AML-193 (cell line): ENCODE results near the gene IL4R.

Source experiments
- DNase-seq, 2 experiments: peaks; one replicate each; lab custom pipeline; 2025; lab: John Stamatoyannopoulos, UW

The IL4R gene

GRCh38 chr16:27330542-27330941 is 16.8 kb downstream of the IL4R start:
- DNase-seq: no peak

- no peak for DNase-seq
Observed at GRCh38 chr16:27332105-27332504, 18.3 kb downstream of the IL4R start.

DNA sequence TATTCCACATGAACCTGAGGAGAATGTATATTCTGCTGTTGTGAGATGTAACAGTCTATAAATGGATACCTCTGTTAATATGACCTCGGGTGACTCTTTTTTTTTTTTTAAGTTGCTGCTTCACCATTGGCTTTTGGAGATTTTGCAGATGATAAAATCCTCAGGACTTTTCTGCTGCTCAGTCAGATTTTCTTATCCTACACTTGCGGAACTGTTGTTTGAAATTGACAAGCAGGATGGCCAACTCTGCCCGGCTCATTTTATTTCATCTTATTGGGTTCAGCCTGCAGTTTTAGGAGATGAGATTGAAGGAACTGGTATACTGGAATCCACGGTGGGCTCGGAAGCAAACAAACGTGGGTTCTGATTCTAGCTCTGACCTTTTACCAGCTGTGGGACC is 19.3 kb downstream of the IL4R start:
- no peak for DNase-seq

- no peak for DNase-seq
Observed at GRCh38 chr16:27333549-27333948, 19.8 kb downstream of the IL4R start.

- DNase-seq: no peak
Observed at GRCh38 chr16:27334192-27334764, 20.5 kb downstream of the IL4R start.

- no peak for DNase-seq
Observed at GRCh38 chr16:27334838-27335237, 21.1 kb downstream of the IL4R start.

GRCh38 chr16:27335349-27336053 is 21.7 kb downstream of the IL4R start:
- no peak for DNase-seq

GRCh38 chr16:27337024-27337423 is 23.2 kb downstream of the IL4R start:
- no peak for DNase-seq

DNA sequence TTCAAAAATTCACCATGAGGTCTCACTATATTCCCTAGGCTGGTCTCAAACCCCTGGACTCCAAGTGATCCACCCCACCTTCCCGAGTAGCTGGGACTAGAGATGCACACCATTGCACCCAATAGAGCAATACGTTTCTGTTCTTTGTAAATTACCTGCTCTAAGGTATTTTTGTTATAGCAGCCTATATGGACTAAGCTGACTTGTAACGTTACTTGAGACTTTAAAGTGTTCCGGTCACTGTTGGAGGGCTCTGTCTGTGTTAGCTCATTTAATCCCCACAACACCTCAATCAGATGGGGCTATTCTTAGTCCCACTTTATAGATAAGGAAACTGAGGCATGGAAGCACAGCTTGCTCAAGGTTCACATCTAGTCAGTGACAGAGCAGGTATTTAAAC is 25.4 kb downstream of the IL4R start:
- DNase-seq: no peak

DNA sequence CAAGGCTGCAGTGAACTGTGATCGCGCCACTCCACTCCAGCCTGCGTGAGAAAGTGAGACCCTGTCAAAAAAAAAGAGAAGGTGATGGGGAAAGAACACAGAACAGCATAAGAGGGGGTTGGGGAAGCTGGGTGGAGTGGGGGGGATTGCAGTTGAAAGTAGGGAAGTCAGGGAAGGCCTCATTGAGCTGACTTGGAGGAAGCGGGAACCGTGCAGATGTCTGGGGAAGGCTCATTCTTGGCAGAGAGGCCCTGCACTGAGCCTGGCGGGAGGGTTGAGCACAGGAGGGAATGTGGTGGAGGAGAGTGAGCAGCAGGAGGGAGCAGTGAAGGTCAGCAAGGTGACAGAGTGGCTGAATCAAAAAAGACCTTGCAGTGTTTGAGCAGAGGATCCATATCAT is 26.9 kb downstream of the IL4R start:
- DNase-seq: no peak

DNA sequence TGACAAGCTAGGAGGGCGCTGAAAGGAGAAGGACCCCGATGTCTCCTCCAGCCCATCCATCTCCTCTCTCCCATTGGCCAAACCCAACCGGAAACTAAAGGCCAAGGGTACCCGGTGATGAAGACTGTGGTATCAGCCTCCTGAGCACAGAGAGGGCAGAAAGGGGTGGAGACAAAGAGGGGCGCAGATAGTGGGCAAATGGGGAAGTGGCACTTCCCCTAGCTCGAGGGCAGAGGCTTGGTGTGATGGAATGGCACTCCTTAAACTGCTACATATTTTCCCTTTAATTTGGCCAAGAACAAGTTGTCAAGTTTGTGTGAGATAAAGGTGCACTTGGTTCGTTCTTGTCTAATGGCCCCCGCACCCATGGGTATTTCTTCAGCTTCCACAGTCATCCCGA is 27.8 kb downstream of the IL4R start:
- DNase-seq: peak in 1 of 2 experiments; percentile 1

DNA sequence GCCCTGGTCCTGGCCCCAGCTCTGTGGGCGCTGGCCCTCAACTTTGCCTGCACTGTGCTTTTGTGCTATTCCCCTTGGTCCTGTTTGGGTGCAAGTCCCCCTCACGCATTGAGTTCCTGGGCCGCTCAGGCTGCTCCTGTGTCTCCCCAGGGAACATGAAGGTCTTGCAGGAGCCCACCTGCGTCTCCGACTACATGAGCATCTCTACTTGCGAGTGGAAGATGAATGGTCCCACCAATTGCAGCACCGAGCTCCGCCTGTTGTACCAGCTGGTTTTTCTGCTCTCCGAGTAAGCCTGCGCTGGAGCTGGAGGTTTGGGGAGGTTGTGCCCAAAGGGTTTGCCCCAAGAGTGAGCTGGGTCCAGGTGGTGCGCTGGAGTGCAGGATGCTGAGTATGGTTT is 28.2 kb downstream of the IL4R start:
- no peak for DNase-seq

DNA sequence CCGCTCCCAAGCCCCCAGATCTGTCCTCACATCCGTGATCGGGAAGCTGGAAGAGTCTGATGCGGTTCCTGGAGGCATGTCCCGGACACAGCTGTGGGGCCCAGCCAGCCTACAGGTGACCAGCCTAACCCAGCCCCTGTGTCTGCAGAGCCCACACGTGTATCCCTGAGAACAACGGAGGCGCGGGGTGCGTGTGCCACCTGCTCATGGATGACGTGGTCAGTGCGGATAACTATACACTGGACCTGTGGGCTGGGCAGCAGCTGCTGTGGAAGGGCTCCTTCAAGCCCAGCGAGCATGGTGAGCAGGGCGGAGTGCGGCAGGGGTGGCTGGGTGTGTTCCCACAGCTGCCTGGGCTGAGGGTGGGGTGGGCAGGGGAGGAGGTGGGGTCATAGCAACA is 30.9 kb downstream of the IL4R start:
- no peak for DNase-seq

DNA sequence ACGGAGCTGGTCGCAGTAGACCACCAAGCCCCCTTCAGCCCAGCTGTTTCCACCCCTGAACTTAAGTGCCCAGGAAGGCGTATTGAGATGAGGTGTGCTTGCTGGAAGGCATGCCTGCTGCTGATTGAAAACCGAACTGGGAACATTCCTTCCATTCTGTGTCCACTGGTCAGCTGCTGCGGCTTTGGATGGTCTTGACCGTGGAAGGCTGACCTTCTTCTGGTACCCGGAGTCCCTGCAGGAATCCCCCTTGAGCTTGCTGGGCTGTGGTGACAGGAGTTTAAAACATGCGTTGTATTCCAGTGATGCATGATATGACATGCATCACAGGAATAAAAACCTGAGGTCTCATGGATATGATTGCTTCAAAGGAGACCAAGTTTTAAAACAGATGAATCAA is 31.4 kb downstream of the IL4R start:
- DNase-seq: no peak

DNA sequence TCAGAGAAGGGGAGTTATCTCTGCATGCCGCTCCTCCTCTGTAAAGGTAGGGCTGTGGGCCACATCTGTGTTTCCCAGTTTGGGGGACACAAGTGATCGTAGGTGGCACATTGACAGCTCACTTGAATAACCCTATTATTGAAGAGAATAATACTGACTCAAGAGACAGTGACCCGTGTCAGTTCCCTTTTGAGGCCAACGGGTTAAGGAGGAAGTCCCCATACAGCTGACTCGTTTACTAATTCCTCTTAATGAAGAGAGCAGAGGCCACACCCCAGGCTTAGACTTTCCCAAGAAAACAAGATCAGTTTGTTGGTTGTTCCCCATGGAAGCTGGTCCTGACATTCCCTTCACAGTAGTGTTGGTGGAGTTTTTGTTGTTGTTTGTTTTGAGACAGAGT is 33.0 kb downstream of the IL4R start:
- peak; percentile 29 to 46 for DNase-seq

DNA sequence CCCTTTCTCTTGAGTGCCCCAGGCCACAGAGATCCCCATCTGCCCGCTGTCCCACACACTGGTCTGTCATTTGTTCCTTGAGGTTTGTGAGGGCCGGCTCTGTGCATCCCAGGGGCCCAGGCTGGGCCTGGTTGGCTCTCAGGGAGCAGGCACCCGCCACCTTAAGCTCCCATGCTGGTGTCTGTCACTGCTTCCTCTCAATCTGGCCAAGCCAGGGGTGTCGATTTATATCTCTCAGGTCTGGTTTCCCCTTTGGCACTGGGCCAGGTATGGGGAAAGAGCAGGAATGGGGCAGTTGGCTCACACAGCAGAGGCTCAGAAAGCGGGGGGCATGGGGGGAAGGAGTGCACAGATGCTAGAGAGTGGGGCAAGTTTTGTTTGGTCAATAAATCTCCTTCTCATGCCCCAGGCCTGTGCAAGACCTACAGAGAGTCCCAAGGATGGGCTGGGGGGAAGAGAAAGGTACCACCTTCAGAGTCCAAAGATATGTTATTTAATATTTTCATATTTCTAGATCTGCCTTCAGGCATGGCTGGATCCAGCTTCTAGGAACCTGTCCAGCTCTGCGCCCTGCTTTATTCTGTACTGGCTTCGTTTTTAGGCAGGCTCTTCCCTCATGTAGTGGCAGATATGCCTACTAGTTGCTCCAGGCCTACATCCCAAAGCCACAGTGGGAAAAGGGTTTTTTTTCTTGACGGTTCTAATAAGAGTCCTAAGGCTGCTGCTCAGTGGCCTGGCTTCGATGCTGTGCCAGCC is 34.3 kb downstream of the IL4R start:
- no peak for DNase-seq

GRCh38 chr16:27349276-27349675 is 35.5 kb downstream of the IL4R start:
- DNase-seq: no peak

DNA sequence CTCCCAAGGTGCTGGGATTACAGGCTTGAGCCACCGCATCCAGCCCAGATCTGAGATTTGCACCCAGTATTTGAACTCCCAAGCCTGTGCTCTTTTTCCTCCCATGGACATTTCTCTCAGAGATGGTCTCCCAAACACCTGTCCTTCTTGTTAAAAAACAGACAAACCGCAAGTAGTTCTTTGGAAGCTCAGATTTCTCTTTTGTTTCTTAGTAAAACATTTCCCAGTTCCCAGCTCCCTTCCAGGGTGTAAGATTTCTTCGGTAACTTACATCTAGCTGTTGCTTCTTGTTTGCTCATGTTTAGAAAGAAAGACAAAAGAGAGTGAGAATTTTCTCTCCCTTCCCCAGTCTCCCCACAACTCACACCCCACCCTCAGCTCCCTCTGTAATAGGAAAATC is 36.2 kb downstream of the IL4R start:
- no peak for DNase-seq

GRCh38 chr16:27351989-27352388 is 38.2 kb downstream of the IL4R start:
- DNase-seq: no peak

GRCh38 chr16:27353853-27354252 is 40.1 kb downstream of the IL4R start:
- no peak for DNase-seq

GRCh38 chr16:27355610-27356009 is 41.8 kb downstream of the IL4R start:
- DNase-seq: peak; percentile 32 to 35

DNA sequence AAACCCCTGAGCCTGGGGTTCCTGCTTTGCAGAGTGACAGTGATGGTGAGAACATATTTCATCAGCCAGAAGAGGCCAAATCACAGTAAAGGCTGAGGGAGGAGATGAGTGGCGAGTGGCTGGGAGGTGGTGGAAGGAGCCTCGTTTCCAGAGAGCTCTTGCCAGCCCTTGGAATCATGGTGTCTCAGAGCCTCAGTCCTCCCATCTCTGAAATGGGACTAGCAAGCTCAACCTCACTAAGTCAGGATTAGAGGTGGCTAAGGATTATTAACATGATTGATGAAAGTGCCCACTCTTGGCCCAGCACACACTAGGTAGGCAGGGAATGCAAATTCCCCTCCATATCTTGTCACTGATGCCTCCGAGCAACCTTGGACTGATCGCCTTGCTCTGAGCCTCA is 43.0 kb downstream of the IL4R start:
- DNase-seq: no peak

- DNase-seq: no peak
Observed at GRCh38 chr16:27359051-27359450, 45.3 kb downstream of the IL4R start.
